Effector CD8-positive, alpha-beta T cell (primary cell): ENCODE measurements around the gene INSM1.

Source experiments
- DNase-seq: peaks from one replicate; lab custom pipeline; 2025; lab: John Stamatoyannopoulos, UW

The INSM1 gene

GRCh38 chr20:20393207-20394120 is 25.6 kb downstream of the INSM1 start:
- no peak for DNase-seq

GRCh38 chr20:20395087-20395486 is 27.2 kb downstream of the INSM1 start:
- DNase-seq = no peak

GRCh38 chr20:20395903-20396568 is 28.1 kb downstream of the INSM1 start:
- no peak for DNase-seq

- no peak for DNase-seq
These were observed 28.9 kb downstream of the INSM1 start for GRCh38 chr20:20396794-20397193.

- no peak for DNase-seq
These were observed 30.2 kb downstream of the INSM1 start for GRCh38 chr20:20398123-20398522.

GRCh38 chr20:20399531-20400500 is 31.9 kb downstream of the INSM1 start:
- DNase-seq = no peak

GRCh38 chr20:20401991-20402390 is 34.1 kb downstream of the INSM1 start:
- no peak for DNase-seq

- DNase-seq = no peak
These were observed 36.7 kb downstream of the INSM1 start for GRCh38 chr20:20404633-20405032.

GRCh38 chr20:20405623-20406022 is 37.7 kb downstream of the INSM1 start:
- no peak for DNase-seq

- DNase-seq = no peak
These were observed 38.4 kb downstream of the INSM1 start for GRCh38 chr20:20406306-20406705.

GRCh38 chr20:20407891-20408805 is 40.2 kb downstream of the INSM1 start:
- no peak for DNase-seq

- no peak for DNase-seq
These were observed 41.4 kb downstream of the INSM1 start for GRCh38 chr20:20409331-20409730.

- DNase-seq = no peak
These were observed 42.8 kb downstream of the INSM1 start for GRCh38 chr20:20410678-20411077.

- DNase-seq = no peak
These were observed 43.5 kb downstream of the INSM1 start for GRCh38 chr20:20411402-20411801.

GRCh38 chr20:20411836-20412235 is 43.9 kb downstream of the INSM1 start:
- no peak for DNase-seq

GRCh38 chr20:20412750-20413149 is 44.8 kb downstream of the INSM1 start:
- no peak for DNase-seq

- DNase-seq = no peak
These were observed 45.9 kb downstream of the INSM1 start for GRCh38 chr20:20413810-20414281.

GRCh38 chr20:20414640-20415220 is 46.8 kb downstream of the INSM1 start:
- DNase-seq = no peak

- no peak for DNase-seq
These were observed 47.4 kb downstream of the INSM1 start for GRCh38 chr20:20415321-20415720.

- DNase-seq = no peak
These were observed 50.2 kb downstream of the INSM1 start for GRCh38 chr20:20417876-20418676.
